Measurements from ENCODE around the gene TRAT1. TPM values are rescaled to one million over a fixed set of nuclear protein-coding genes. Genes with fewer than 3 reads are reported as not detected.
"Not testable (repeated sequence)": the region's sequence is repeated elsewhere in the genome, so short reads cannot be mapped to it uniquely, and the experiment has no call there.

The TRAT1 gene
- 10 to 100 TPM; 54.5 to 56.0 TPM for total RNA-seq

GRCh38 chr3:108822123-108822897 is at the start of gene TRAT1:
TSS of gene TRAT1 (plus strand) at chr3:108822786. CDS start at chr3:108822928, 142 bp downstream.
- POLR2A ChIA-PET, result interaction anchor here (0.7 to 2.4 kb wide), 7 partner anchors 11 to 233 kb away, joined by 3 to 8 read pairs (median 3); partner anchors contain the start of genes CIP2A and DZIP3
- DNase-seq (no peak), ATAC-seq (ENCODE audit: low read depth) (peak; percentile 33)
- Mint-ChIP-seq H3K4me1 (peaks cover 36% of the 10 kb centered on the region), H3K9me3 (no peaks in the 10 kb centered on the region), H3K27ac (peak within 1 kb of the TSS; percentile 83), H3K4me3 (peak within 1 kb of the TSS; percentile 85), H3K36me3 (peaks cover 2% of the 10 kb centered on the region), H3K27me3 (no peaks in the 10 kb centered on the region)

GRCh38 chr3:108775649-108776048 is 46.9 kb upstream of the TRAT1 start:
- H3K4me3 Mint-ChIP-seq, result no peak overlapping the region
- no peaks in the 10 kb centered on the region for H3K27me3 Mint-ChIP-seq
- POLR2A ChIA-PET, result no interaction called here
- H3K9me3 Mint-ChIP-seq, result peaks cover 4% of the 10 kb centered on the region
- peaks cover 22% of the 10 kb centered on the region for H3K4me1 Mint-ChIP-seq
- ATAC-seq (ENCODE audit: low read depth) (no peak), DNase-seq (no peak)
- no peak overlapping the region for H3K27ac Mint-ChIP-seq
- H3K36me3 Mint-ChIP-seq, result peaks cover 7% of the 10 kb centered on the region

DNA sequence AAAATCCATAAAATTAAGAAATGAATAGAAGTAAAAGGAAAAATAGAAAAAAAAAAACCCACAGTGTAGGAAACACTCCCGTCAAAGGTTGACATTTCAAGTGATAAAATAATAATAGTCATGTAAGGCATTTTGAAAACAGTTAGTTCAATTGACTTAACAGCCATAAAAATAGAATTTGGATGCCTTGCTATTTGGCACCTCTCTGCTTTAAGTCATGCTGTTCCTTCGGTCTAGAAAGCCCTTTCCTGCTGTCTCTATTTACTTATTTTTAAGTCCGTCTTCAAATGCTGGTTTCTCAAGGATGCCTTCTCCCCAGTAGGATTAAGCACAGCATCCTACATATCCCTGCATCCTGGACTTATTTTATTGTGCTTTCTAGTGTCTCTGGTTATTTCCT is 43.1 kb upstream of the TRAT1 start:
- no peak for DNase-seq
- H3K27me3 Mint-ChIP-seq, result peaks cover 1% of the 10 kb centered on the region
- no peaks in the 10 kb centered on the region for H3K9me3 Mint-ChIP-seq
- peaks cover 4% of the 10 kb centered on the region for H3K36me3 Mint-ChIP-seq
- POLR2A ChIA-PET, result no interaction called here
- no peak for ATAC-seq (ENCODE audit: low read depth)
- H3K27ac Mint-ChIP-seq, result no peak overlapping the region
- H3K4me1 Mint-ChIP-seq, result peaks cover 22% of the 10 kb centered on the region
- peak overlapping the region; percentile 7 for H3K4me3 Mint-ChIP-seq

DNA sequence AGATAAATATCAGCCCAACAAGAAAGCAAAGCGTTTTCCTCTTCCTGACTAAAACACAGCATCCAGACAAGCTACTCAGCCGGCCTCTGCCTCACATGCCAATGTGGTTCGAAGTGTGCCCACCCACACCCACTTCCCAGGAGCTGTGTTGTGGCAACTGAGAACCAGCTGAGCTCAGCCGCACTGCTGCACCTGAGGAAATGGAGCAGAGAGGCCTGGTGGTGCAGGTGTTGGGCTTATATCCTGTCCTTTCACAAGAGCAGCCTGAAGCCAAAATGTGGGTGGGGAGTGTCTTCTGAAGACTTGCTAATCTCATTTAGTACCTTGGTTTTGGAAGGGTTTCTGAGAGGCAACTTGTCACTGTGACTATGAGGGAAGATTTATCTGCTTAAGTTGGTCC is 42.4 kb upstream of the TRAT1 start:
- Mint-ChIP-seq H3K27ac (peak overlapping the region; percentile 40), H3K4me1 (peaks cover 22% of the 10 kb centered on the region), H3K4me3 (peak overlapping the region; percentile 47), H3K27me3 (peaks cover 6% of the 10 kb centered on the region), H3K9me3 (no peaks in the 10 kb centered on the region), H3K36me3 (peaks cover 4% of the 10 kb centered on the region)
- POLR2A ChIA-PET, result no interaction called here
- ATAC-seq (ENCODE audit: low read depth), result peak; percentile 95
- peak; percentile 48 for DNase-seq

DNA sequence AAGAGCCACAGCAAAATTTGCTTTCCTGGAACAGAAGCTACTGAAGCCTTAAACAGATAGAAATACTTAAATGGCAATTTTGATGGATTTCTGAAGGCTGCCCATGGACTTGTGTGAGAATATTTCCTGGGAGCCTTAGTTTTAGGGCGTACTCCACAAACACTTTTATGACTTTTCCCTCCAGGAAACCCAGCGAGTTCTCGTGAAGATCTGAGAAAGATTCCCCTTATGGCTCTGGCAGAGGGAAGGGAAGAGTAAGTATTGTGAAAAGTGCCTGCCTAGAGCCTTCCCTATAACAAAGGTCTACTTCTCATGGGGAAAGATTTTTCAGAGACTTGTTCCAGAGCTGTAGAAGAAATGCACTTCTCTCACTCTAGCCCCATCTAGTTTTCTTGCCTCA is 31.1 kb upstream of the TRAT1 start:
- Mint-ChIP-seq H3K9me3 (peaks cover 7% of the 10 kb centered on the region), H3K4me3 (no peak overlapping the region), H3K36me3 (no peaks in the 10 kb centered on the region), H3K27me3 (no peaks in the 10 kb centered on the region), H3K27ac (no peak overlapping the region), H3K4me1 (no peaks in the 10 kb centered on the region)
- ATAC-seq (ENCODE audit: low read depth) (no peak), DNase-seq (no peak)
- POLR2A ChIA-PET, result no interaction called here

GRCh38 chr3:108804437-108804836 is 18.1 kb upstream of the TRAT1 start:
- POLR2A ChIA-PET, result no interaction called here
- Mint-ChIP-seq H3K4me1 (peaks cover 18% of the 10 kb centered on the region), H3K27me3 (no peaks in the 10 kb centered on the region), H3K27ac (no peak overlapping the region), H3K9me3 (peaks cover 9% of the 10 kb centered on the region), H3K36me3 (peaks cover 10% of the 10 kb centered on the region), H3K4me3 (no peak overlapping the region)
- DNase-seq (no peak), ATAC-seq (ENCODE audit: low read depth) (no peak)

GRCh38 chr3:108804966-108805365 is 17.6 kb upstream of the TRAT1 start:
- H3K4me1 Mint-ChIP-seq, result peaks cover 18% of the 10 kb centered on the region
- H3K9me3 Mint-ChIP-seq, result peaks cover 9% of the 10 kb centered on the region
- no peaks in the 10 kb centered on the region for H3K27me3 Mint-ChIP-seq
- peak overlapping the region; percentile 26 for H3K4me3 Mint-ChIP-seq
- peak overlapping the region; percentile 81 for H3K27ac Mint-ChIP-seq
- peaks cover 10% of the 10 kb centered on the region for H3K36me3 Mint-ChIP-seq
- POLR2A ChIA-PET, result no interaction called here
- DNase-seq, result no peak
- no peak for ATAC-seq (ENCODE audit: low read depth)

- H3K27ac Mint-ChIP-seq, result peak overlapping the region; percentile 81
- H3K4me3 Mint-ChIP-seq, result peak overlapping the region; percentile 58
- H3K36me3 Mint-ChIP-seq, result peaks cover 14% of the 10 kb centered on the region
- ATAC-seq (ENCODE audit: low read depth) (peak; percentile 98), DNase-seq (no peak)
- H3K4me1 Mint-ChIP-seq, result peaks cover 20% of the 10 kb centered on the region
- POLR2A ChIA-PET, result interaction anchor here (0.7 to 1.3 kb wide), 3 partner anchors 15 to 216 kb away, joined by 3 to 4 read pairs (median 3); no protein-coding TSS in a partner anchor
- H3K27me3 Mint-ChIP-seq, result no peaks in the 10 kb centered on the region
- peaks cover 13% of the 10 kb centered on the region for H3K9me3 Mint-ChIP-seq
These were observed 16.3 kb upstream of the TRAT1 start for GRCh38 chr3:108806316-108806715.

GRCh38 chr3:108818404-108818803 is 4.2 kb upstream of the TRAT1 start:
- peaks cover 4% of the 10 kb centered on the region for H3K36me3 Mint-ChIP-seq
- POLR2A ChIA-PET, result interaction anchor here (0.6 kb wide), 1 partner anchor 155 kb away, joined by 3 read pairs; no protein-coding TSS in a partner anchor

GRCh38 chr3:108820586-108820985 is 2.0 kb upstream of the TRAT1 start:
- H3K27ac Mint-ChIP-seq, result peak overlapping the region; percentile 80
- H3K4me1 Mint-ChIP-seq, result peaks cover 28% of the 10 kb centered on the region
- H3K9me3 Mint-ChIP-seq, result peaks cover under 1% of the 10 kb centered on the region
- peak overlapping the region; percentile 47 for H3K4me3 Mint-ChIP-seq
- POLR2A ChIA-PET, result interaction anchor here (0.7 to 1.4 kb wide), 4 partner anchors 14 to 231 kb away, joined by 3 to 5 read pairs (median 4); partner anchors contain the start of genes CIP2A and DZIP3
- peaks cover 3% of the 10 kb centered on the region for H3K36me3 Mint-ChIP-seq
- DNase-seq (no peak), ATAC-seq (ENCODE audit: low read depth) (peak; percentile 40)
- H3K27me3 Mint-ChIP-seq, result no peaks in the 10 kb centered on the region

More at GRCh38 chr3:108818404-108818803, 4.2 kb upstream of the TRAT1 start:
- H3K4me3 Mint-ChIP-seq, result no peak overlapping the region
- H3K27me3 Mint-ChIP-seq, result no peaks in the 10 kb centered on the region
- ATAC-seq (ENCODE audit: low read depth) (peak; percentile 86), DNase-seq (no peak)
- peaks cover 22% of the 10 kb centered on the region for H3K4me1 Mint-ChIP-seq
- H3K9me3 Mint-ChIP-seq, result peaks cover 6% of the 10 kb centered on the region
- peak overlapping the region; percentile 4 for H3K27ac Mint-ChIP-seq

- H3K27me3 Mint-ChIP-seq, result no peaks in the 10 kb centered on the region
- peak overlapping the region; percentile 83 for H3K27ac Mint-ChIP-seq
- H3K36me3 Mint-ChIP-seq, result peaks cover 2% of the 10 kb centered on the region
- DNase-seq (no peak), ATAC-seq (ENCODE audit: low read depth) (no peak)
- POLR2A ChIA-PET, result interaction anchor here (1.1 to 2.4 kb wide), 4 partner anchors 10 to 234 kb away, joined by 3 to 8 read pairs (median 4); partner anchors contain the start of genes CIP2A and DZIP3
- H3K9me3 Mint-ChIP-seq, result no peaks in the 10 kb centered on the region
- H3K4me1 Mint-ChIP-seq, result peaks cover 39% of the 10 kb centered on the region
- peak overlapping the region; percentile 85 for H3K4me3 Mint-ChIP-seq
These were observed 641 bp downstream of the TRAT1 start for GRCh38 chr3:108823227-108823626.

DNA sequence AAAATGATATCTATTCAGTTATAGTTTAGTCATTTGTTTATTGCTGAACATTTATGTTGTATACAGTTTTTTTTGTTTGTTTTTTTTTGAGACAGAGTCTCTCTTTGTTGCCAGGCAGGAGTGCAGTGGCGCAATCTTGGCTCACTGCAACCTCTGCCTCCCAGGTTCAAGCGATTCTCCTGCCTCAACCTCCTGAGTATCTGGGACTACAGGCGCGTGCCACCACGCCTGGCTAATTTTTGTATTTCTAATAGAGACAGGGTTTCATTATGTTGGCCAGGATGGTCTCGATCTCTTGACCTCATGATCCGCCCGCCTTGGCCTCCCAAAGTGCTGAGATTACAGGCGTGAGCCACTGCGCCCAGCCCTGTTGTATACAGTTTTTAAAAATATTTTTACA is 1.2 kb downstream of the TRAT1 start:
- peak overlapping the region; percentile 82 for H3K27ac Mint-ChIP-seq
- not testable (repeated sequence) for H3K9me3 Mint-ChIP-seq; H3K27me3 Mint-ChIP-seq; ATAC-seq (ENCODE audit: low read depth); H3K36me3 Mint-ChIP-seq; DNase-seq
- peak overlapping the region; percentile 83 for H3K4me3 Mint-ChIP-seq
- POLR2A ChIA-PET, result interaction anchor here (0.6 to 1.6 kb wide), 7 partner anchors 10 to 234 kb away, joined by 3 to 5 read pairs (median 4); partner anchors contain the start of genes CIP2A and DZIP3
- peaks cover 39% of the 10 kb centered on the region for H3K4me1 Mint-ChIP-seq

DNA sequence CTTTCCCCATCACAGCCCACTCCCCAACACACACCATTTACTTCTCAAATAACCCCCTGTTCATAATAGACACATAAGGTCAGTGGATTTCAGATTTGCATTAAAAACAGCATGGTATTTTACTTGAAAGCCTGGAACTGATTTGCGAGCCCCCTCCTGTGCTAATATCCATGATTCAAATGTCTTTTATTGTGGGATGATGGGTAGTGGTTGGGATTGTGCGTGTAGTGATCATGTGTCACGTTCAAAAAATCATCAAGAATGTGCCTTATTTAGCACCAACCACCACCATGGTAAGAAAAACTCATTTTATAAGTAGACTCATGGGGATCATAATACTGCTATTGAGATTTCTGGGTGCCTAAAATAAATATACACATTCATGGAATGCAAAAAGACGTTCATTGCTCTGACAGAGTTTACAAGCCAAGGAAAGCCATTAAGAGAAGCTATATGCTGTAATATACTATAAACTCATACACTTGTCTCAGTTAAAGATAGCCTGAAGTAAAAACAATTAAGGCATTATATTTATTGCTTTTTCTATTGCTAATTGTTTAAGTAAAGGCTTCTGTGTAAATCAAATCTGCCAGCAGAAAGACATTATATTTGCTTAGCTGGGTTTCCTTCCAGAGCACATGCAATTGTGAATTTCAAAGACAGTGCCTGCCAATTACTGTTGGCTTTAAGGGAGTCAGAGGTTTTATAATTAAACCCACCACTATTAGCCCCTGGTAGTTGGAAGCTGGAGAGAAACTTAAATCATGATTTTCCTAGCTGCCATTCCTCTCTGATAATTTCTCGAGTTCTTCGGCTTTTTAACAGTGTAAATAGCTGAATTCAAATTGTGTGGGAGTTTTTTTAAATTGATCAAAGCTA is 4.0 kb downstream of the TRAT1 start:
- Mint-ChIP-seq H3K4me3 (peak overlapping the region; percentile 73), H3K36me3 (peaks cover 19% of the 10 kb centered on the region), H3K4me1 (peaks cover 38% of the 10 kb centered on the region), H3K27ac (peak overlapping the region; percentile 66), H3K27me3 (no peaks in the 10 kb centered on the region), H3K9me3 (peaks cover 3% of the 10 kb centered on the region)
- DNase-seq, result no peak
- no peak for ATAC-seq (ENCODE audit: low read depth)
- POLR2A ChIA-PET, result no interaction called here

Data from activated naive CD8-positive, alpha-beta T cell treated with anti-CD3 and anti-CD28 coated beads, Interleukin-2, amount 10 ng/mL, durations not matched to agents 7 days and 5 days (primary cell).